DND-41 (cell line): ENCODE data around the gene DCAF15.
"Not testable (repeated sequence)": the region's sequence is repeated elsewhere in the genome, so short reads cannot be mapped to it uniquely, and the experiment has no call there.

Experiments
- ATAC-seq: fragments of 200-7000 bp; cut with Tn5 transposase; 3 replicates; pipeline ENCODE4 v1.9.1; 2021; ENCODE audit warnings: low read depth; ENCODE audit not compliant: insufficient read depth
- DNase-seq: peaks from one replicate; pipeline ENCODE4 v3.0.0-alpha.2; 2020
- H2AFZ ChIP-seq: 2 replicates; pipeline ENCODE4 v1.6.0; 2012; ENCODE audit warnings: low read depth, low read length
- H3K27ac ChIP-seq: 2 replicates; pipeline ENCODE4 v1.5.1; 2012; ENCODE audit warnings: low read length, inconsistent platforms
- H3K27me3 ChIP-seq: fragments of 200-600 bp; sonication (generic); 2 replicates; pipeline ENCODE4 v1.6.0; 2012; ENCODE audit warnings: low read length, mild to moderate bottlenecking, inconsistent platforms; ENCODE audit not compliant: insufficient read depth, poor library complexity
- H3K36me3 ChIP-seq: 2 replicates; pipeline ENCODE4 v1.5.1; 2012; ENCODE audit warnings: low read length, inconsistent platforms; ENCODE audit not compliant: insufficient read depth
- H3K4me1 ChIP-seq: 2 replicates; pipeline ENCODE4 v1.5.1; 2012; ENCODE audit warnings: mild to moderate bottlenecking, low read length; ENCODE audit not compliant: insufficient read depth
- H3K4me2 ChIP-seq: 2 replicates; pipeline ENCODE4 v1.6.0; 2012; ENCODE audit warnings: mild to moderate bottlenecking, moderate library complexity, low read length, inconsistent platforms; ENCODE audit not compliant: insufficient read depth
- H3K4me3 ChIP-seq, 2 experiments: fragments of 200-600 bp in 1 of 2; shearing (Covaris generic) in 1 of 2; 2 replicates each; pipeline ENCODE4 v1.5.1; 2012 to 2016; ENCODE audit warnings: inconsistent platforms in 2 of 2, low read length in 2 of 2, mild to moderate bottlenecking in 2 of 2, low read depth in 1 of 2, moderate library complexity in 1 of 2
- H3K79me2 ChIP-seq: 2 replicates; pipeline ENCODE4 v1.6.0; 2012; ENCODE audit warnings: low read length, inconsistent platforms; ENCODE audit not compliant: insufficient read depth
- H3K9ac ChIP-seq: 2 replicates; pipeline ENCODE4 v1.6.0; 2012; ENCODE audit warnings: low read depth, mild to moderate bottlenecking, inconsistent platforms, low read length, moderate library complexity
- H3K9me3 ChIP-seq: 2 replicates; pipeline ENCODE4 v1.5.1; 2012; ENCODE audit warnings: low read length, moderate library complexity, mild to moderate bottlenecking, inconsistent platforms; ENCODE audit not compliant: insufficient read depth, severe bottlenecking
- H4K20me1 ChIP-seq: 2 replicates; pipeline ENCODE4 v1.6.0; 2012; ENCODE audit warnings: low read length; ENCODE audit not compliant: insufficient read depth
- EZH2 ChIP-seq: IDR thresholded peaks from 3 replicates; pipeline ENCODE4 v1.6.1; 2012; ENCODE audit warnings: borderline replicate concordance, low read depth, mild to moderate bottlenecking, moderate library complexity, low read length, inconsistent platforms; ENCODE audit not compliant: severe bottlenecking
- TF ChIP-seq, protein P1 (sequence below): IDR thresholded peaks from 2 replicates; pipeline ENCODE4 v1.5.1; 2012; ENCODE audit warnings: borderline replicate concordance, low read length, moderate library complexity, mild to moderate bottlenecking; ENCODE audit not compliant: poor library complexity, severe bottlenecking; ENCODE audit errors: extremely low read depth

The DCAF15 gene

DNA sequence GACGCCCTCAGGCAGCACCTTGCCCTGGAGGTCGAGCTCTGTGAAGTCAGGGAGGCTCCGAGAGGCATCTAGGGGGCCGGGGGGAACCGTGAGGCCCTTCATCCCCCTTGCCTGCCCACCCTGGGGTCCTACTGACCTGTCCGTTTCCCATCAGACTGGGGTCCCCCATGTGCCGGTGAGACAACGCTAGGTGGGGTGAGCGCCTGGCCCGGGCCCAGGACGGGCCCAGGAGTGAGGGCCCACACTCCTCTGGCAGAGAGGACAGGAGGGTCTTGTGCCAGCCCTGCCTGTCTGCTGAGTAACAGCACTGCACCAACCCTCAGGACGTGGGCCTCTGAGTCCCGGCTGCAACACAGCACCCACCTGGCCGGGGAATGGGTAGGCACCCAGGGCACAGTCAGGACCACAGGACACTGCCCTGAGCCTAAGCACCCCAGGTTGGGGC lies 14.4 kb downstream of the DCAF15 start:
- ATAC-seq (no peak), DNase-seq (no peak)
- Histone ChIP-seq H4K20me1 (no peaks in the 10 kb centered on the region), H3K9ac (no peak overlapping the region), H3K27me3 (no peaks in the 10 kb centered on the region), H2AFZ (no peak overlapping the region), H3K4me1 (no peaks in the 10 kb centered on the region), H3K4me3 (no peak overlapping the region), H3K27ac (no peak overlapping the region), H3K79me2 (no peaks in the 10 kb centered on the region), H3K36me3 (peaks cover 61% of the 10 kb centered on the region), H3K9me3 (no peaks in the 10 kb centered on the region), H3K4me2 (no peak overlapping the region)
- TF ChIP-seq EZH2 = no peak
- TF ChIP-seq, protein P1, sequence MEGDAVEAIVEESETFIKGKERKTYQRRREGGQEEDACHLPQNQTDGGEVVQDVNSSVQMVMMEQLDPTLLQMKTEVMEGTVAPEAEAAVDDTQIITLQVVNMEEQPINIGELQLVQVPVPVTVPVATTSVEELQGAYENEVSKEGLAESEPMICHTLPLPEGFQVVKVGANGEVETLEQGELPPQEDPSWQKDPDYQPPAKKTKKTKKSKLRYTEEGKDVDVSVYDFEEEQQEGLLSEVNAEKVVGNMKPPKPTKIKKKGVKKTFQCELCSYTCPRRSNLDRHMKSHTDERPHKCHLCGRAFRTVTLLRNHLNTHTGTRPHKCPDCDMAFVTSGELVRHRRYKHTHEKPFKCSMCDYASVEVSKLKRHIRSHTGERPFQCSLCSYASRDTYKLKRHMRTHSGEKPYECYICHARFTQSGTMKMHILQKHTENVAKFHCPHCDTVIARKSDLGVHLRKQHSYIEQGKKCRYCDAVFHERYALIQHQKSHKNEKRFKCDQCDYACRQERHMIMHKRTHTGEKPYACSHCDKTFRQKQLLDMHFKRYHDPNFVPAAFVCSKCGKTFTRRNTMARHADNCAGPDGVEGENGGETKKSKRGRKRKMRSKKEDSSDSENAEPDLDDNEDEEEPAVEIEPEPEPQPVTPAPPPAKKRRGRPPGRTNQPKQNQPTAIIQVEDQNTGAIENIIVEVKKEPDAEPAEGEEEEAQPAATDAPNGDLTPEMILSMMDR = no peak

DNA sequence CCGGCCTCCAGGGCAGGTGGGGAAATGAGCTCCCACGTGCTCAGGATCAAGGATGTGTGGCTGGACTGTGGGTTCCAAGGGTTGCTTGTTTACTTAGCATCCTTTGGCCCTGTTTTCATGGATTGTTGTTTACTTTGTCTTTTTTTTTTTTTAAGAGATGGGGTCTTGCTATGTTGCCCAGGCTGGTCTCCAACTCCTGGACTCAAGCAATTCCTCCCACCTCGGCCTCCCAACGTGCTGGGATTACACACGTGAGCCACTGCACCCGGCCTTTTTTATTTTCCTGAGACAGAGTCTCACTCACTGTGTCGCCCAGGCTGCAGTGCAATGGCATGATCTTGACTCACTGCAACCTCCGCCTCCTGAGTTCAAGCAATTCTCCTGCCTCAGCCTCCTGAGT lies 14.9 kb downstream of the DCAF15 start:
- peaks cover 65% of the 10 kb centered on the region for H3K36me3 ChIP-seq
- not testable (repeated sequence) for H3K4me2 ChIP-seq, H3K4me3 ChIP-seq, H3K27me3 ChIP-seq, H3K9me3 ChIP-seq, DNase-seq, H4K20me1 ChIP-seq, H2AFZ ChIP-seq, H3K27ac ChIP-seq, H3K9ac ChIP-seq, H3K4me1 ChIP-seq, H3K79me2 ChIP-seq, ATAC-seq

DNA sequence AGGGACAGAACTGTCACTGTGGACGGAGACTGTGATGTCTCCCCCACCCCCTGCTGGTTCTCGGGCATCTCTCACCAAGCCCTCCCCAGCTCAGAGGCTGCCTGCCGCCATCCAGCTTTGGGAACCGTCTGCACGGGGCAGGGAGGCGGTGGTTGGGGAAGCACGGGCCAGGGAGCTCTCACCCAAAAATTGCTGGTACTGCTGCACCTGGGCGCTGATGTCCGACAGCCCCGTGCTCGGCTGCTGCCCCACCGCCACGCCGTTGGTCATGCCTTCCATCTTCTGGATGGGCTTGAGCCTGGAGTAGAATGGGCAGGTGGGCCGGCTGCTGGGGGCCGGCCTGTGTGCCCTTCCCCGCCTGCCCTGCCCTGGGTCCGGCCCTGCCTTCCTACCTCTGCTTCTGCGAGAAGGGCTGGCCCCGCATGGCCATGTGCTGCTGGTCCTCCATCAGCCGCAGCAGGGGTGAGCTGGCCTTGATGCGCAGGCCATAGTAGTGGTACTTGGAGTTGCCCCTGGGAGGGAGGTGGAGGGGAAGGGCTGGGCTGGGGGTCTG lies 16.1 kb downstream of the DCAF15 start:
- no peak overlapping the region for H3K9ac ChIP-seq
- no peaks in the 10 kb centered on the region for H3K79me2 ChIP-seq
- no peak overlapping the region for H3K4me2 ChIP-seq

DNA sequence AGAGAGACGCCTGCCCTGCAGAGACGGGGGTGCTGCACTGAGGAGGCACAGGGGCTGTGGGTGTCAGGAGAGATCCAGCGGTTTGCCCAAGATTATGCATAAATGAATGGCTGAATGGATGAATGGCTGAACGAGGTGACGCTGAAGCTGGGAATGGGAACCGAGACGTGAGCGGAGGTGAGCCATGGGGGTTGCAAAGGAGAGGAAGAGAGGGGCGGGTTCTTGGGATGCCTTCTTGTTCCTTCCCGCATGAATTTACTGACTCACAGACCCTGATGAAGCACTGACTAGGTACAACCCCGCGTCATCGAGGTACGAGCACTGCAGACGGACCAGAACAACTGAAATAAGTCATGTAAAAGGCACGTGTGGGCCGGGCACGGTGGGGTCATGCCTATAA lies 16.7 kb downstream of the DCAF15 start:
- Histone ChIP-seq H3K4me3 (no peak overlapping the region), H3K9ac (no peak overlapping the region), H3K36me3 (peaks cover 72% of the 10 kb centered on the region), H3K27ac (no peak overlapping the region), H3K4me2 (no peak overlapping the region), H3K9me3 (no peaks in the 10 kb centered on the region), H2AFZ (no peak overlapping the region), H4K20me1 (no peaks in the 10 kb centered on the region), H3K4me1 (no peaks in the 10 kb centered on the region), H3K79me2 (no peaks in the 10 kb centered on the region), H3K27me3 (no peaks in the 10 kb centered on the region)
- DNase-seq (no peak), ATAC-seq (no peak)
- no peak for TF ChIP-seq EZH2
- TF ChIP-seq, protein P1 = no peak

More for the DNA sequence above, 16.1 kb downstream of the DCAF15 start:
- Histone ChIP-seq H3K27me3 (no peaks in the 10 kb centered on the region), H3K9me3 (no peaks in the 10 kb centered on the region), H3K36me3 (peaks cover 70% of the 10 kb centered on the region), H3K4me1 (no peaks in the 10 kb centered on the region), H4K20me1 (no peaks in the 10 kb centered on the region), H2AFZ (no peak overlapping the region), H3K4me3 (no peak overlapping the region), H3K27ac (no peak overlapping the region)
- ATAC-seq (no peak), DNase-seq (no peak)
- TF ChIP-seq, protein P1 = no peak
- no peak for TF ChIP-seq EZH2
